Measurements from ENCODE around the gene COBLL1. TPM values are rescaled to one million over a fixed set of nuclear protein-coding genes. Genes with fewer than 3 reads are reported as not detected.

Gene COBLL1
- total RNA-seq, 1 experiment from 2014 or later = 3.6 TPM

DNA sequence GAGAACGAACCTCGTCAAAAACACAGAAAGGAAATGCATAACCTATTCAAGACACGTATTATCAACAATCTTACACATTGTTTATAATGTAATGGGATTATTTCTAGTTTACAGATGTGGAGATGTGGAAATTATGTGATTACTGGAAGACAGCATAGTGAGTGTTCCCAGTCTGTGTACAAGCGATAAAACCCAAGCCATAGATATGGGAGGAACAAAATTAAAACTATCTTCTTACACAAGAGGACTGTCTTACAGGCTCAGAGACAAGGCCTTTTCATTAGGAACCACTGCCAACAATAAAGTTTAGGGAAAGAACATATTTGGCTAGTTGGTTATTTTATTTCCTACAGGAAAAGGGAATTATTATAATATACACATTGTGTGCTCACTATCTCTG is 20.3 kb downstream of the COBLL1 start:
- no peaks in the 10 kb centered on the region for H4K20me1 ChIP-seq (ENCODE audit: low read length)
- no peak overlapping the region for H3K27ac ChIP-seq (ENCODE audit: low read length)
- H3K4me3 ChIP-seq (ENCODE audit: low read length) = no peak overlapping the region
- intact Hi-C loops (cut with micrococcal nuclease) = no loop called here
- ATAC-seq (no peak), DNase-seq (no peak)
- TF ChIP-seq EZH2 (IDR thresholded peaks at IDR 0.05; ENCODE audit: low read length, unreplicated experiment) (no peak), CTCF (conservative IDR thresholded peaks at IDR 0.05; ENCODE audit: low read depth, low read length) (no peak), EZH2phosphoT487 (IDR thresholded peaks at IDR 0.05; ENCODE audit: borderline replicate concordance, low read length) (no peak)
- CTCF ChIA-PET = no interaction called here
- no peaks in the 10 kb centered on the region for H3K9me3 ChIP-seq (ENCODE audit: low read length)
- no peak overlapping the region for H3K4me2 ChIP-seq (ENCODE audit: low read length)
- H3K36me3 ChIP-seq (ENCODE audit: low read depth, low read length) = no peaks in the 10 kb centered on the region
- no peaks in the 10 kb centered on the region for H3K79me2 ChIP-seq (ENCODE audit: low read length)
- no peak overlapping the region for H3K9ac ChIP-seq (ENCODE audit: low read length)
- H3K9me2 ChIP-seq (replicated peaks; ENCODE audit: low read length) = no peaks in the 10 kb centered on the region
- no peaks in the 10 kb centered on the region for H3K27me3 ChIP-seq (ENCODE audit: low read length)
- no TSS peak for BruUV-seq (replicated peaks)
- POLR2A ChIA-PET (ENCODE audit: unreplicated experiment) = no interaction called here
- no peak overlapping the region for H2AFZ ChIP-seq (ENCODE audit: low read length)
- no peaks in the 10 kb centered on the region for H3F3A ChIP-seq (ENCODE audit: low read length, unreplicated experiment)
- 0 out of 2 replicates have a peak, but pooled peaks cover 4% of the 10 kb centered on the region for H3K4me1 ChIP-seq (ENCODE audit: insufficient read depth, low read length)

DNA sequence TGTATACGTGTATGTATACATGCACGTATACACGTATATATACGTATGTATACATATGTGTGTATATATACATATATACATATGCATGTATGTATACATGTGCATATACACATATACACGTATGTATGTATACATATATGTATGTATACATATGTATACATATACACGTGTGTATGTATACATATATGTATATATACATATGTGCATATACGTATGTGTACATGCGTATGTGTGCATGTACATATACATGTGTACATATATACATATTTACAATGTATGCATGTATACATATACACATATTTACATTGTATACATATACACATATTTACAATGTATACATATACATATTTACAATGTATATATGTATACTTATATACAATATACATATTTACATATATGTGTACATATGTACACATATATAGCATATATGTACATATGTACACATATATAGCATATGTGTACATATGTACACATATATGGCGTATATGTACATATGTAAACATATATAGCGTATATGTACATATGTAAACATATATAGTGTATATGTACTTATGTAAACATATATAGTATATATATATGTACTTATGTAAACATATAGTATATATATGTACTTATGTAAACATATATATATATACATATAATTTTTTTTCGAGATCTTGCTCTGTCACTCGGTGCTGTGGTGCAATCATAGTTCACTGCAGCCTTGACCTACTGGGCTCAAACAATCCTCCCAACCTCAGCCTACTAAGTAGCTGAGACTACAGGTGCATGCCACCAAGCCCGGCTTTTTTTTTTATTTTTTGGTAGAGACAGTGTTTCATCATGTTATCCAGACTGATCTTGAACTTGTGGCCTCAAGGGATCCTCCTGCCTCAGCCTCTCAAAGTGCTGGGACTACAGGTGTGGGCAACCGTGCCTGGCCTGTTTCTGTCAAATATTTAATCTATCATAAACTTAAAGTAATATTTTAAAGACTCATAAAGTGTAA is 23.2 kb downstream of the COBLL1 start:
- H3K9me3 ChIP-seq (ENCODE audit: low read length) = no peaks in the 10 kb centered on the region
- H3K9me2 ChIP-seq (replicated peaks; ENCODE audit: low read length) = no peaks in the 10 kb centered on the region
- POLR2A ChIA-PET (ENCODE audit: unreplicated experiment) = no interaction called here
- CTCF ChIA-PET = no interaction called here
- DNase-seq (no peak), ATAC-seq (no peak)
- no peaks in the 10 kb centered on the region for H3K36me3 ChIP-seq (ENCODE audit: low read depth, low read length)
- H3K27ac ChIP-seq (ENCODE audit: low read length) = no peak overlapping the region
- H3K79me2 ChIP-seq (ENCODE audit: low read length) = no peaks in the 10 kb centered on the region
- H3K4me3 ChIP-seq (ENCODE audit: low read length) = no peak overlapping the region
- intact Hi-C loops (cut with micrococcal nuclease) = no loop called here
- no TSS peak for BruUV-seq (replicated peaks)
- no peaks in the 10 kb centered on the region for H4K20me1 ChIP-seq (ENCODE audit: low read length)
- H3K27me3 ChIP-seq (ENCODE audit: low read length) = no peaks in the 10 kb centered on the region
- no peaks in the 10 kb centered on the region for H3F3A ChIP-seq (ENCODE audit: low read length, unreplicated experiment)
- no peak overlapping the region for H3K4me2 ChIP-seq (ENCODE audit: low read length)
- no peaks in the 10 kb centered on the region for H3K4me1 ChIP-seq (ENCODE audit: insufficient read depth, low read length)
- no peak overlapping the region for H3K9ac ChIP-seq (ENCODE audit: low read length)
- TF ChIP-seq EZH2phosphoT487 (IDR thresholded peaks at IDR 0.05; ENCODE audit: borderline replicate concordance, low read length) (no peak), CTCF (conservative IDR thresholded peaks at IDR 0.05; ENCODE audit: low read depth, low read length) (no peak), EZH2 (IDR thresholded peaks at IDR 0.05; ENCODE audit: low read length, unreplicated experiment) (no peak)
- H2AFZ ChIP-seq (ENCODE audit: low read length) = no peak overlapping the region

GRCh38 chr2:164816900-164817299 is 24.7 kb downstream of the COBLL1 start:
- no peak for TF ChIP-seq CTCF (conservative IDR thresholded peaks at IDR 0.05; ENCODE audit: low read depth, low read length)
- no peak for TF ChIP-seq EZH2 (IDR thresholded peaks at IDR 0.05; ENCODE audit: low read length, unreplicated experiment)
- no peak for TF ChIP-seq EZH2phosphoT487 (IDR thresholded peaks at IDR 0.05; ENCODE audit: borderline replicate concordance, low read length)
- H3K4me3 ChIP-seq (ENCODE audit: low read length) = no peak overlapping the region
- no peaks in the 10 kb centered on the region for H3F3A ChIP-seq (ENCODE audit: low read length, unreplicated experiment)
- no peaks in the 10 kb centered on the region for H3K9me2 ChIP-seq (replicated peaks; ENCODE audit: low read length)
- H3K27ac ChIP-seq (ENCODE audit: low read length) = no peak overlapping the region
- H4K20me1 ChIP-seq (ENCODE audit: low read length) = no peaks in the 10 kb centered on the region
- DNase-seq (no peak), ATAC-seq (no peak)
- ChIA-PET POLR2A (ENCODE audit: unreplicated experiment) (no interaction called here), CTCF (no interaction called here)
- H3K9me3 ChIP-seq (ENCODE audit: low read length) = no peaks in the 10 kb centered on the region
- H3K9ac ChIP-seq (ENCODE audit: low read length) = no peak overlapping the region
- H3K36me3 ChIP-seq (ENCODE audit: low read depth, low read length) = no peaks in the 10 kb centered on the region
- BruUV-seq (replicated peaks) = no TSS peak
- no peak overlapping the region for H2AFZ ChIP-seq (ENCODE audit: low read length)
- H3K79me2 ChIP-seq (ENCODE audit: low read length) = no peaks in the 10 kb centered on the region
- H3K4me1 ChIP-seq (ENCODE audit: insufficient read depth, low read length) = no peaks in the 10 kb centered on the region
- H3K27me3 ChIP-seq (ENCODE audit: low read length) = no peaks in the 10 kb centered on the region
- H3K4me2 ChIP-seq (ENCODE audit: low read length) = no peak overlapping the region
- intact Hi-C loops (cut with micrococcal nuclease) = no loop called here

All from PC-3 (cell line).